ENCODE measurements around the gene C11orf52.
"Not testable (repeated sequence)": the region's sequence is repeated elsewhere in the genome, so short reads cannot be mapped to it uniquely, and the experiment has no call there.

Gene C11orf52

DNA sequence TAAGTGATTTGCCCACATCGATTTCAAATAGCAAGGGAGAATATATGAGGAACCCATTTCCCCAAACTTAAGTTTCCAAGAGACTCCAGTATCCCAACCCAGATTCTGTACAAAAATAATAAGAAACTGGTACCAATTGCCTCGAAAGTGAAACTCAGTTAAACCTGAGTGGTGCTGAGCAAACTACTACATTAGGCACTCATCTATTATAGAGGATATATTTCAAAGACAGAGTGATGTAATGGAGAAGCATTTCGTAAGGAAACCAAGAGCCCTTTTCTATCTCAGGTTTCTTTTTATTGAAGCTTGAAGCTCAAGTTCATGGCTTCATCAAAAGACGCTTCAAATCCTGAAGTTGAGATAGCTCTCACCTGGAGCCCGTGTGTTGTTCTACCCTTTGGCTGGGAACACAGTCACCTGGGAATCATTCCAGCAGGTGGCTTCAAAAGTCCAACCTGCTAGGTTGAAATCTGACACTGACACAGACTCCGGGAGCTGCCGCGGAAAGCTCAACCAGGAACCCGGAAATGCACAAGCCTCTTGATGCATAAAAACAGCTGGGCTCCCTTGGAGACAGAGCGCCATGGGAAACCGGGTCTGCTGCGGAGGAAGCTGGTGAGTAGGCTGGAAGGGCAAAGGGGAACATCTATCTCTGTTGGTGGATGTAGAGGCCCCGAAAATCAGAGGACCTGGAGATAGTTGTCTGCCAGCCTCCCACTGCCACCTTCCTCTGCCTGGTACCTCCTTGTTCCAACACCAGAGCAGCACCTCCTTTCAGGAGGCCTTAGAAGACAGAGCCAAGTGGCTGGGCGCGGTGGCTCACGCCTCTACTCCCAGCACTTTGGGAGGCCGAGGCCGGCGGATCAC is at the start of gene C11orf52:
TSS of gene C11orf52 (plus strand) at position 524 of the 867 bp plus-strand sequence. CDS start at position 584, 60 bp downstream.
- DNase-seq (ENCODE audit: extremely low read depth in 1 of 2, low read depth in 1 of 2) = no peak

GRCh38 chr11:111870113-111870512 is 48.6 kb upstream of the C11orf52 start:
- DNase-seq (ENCODE audit: extremely low read depth in 1 of 2, low read depth in 1 of 2) = no peak

- no peak for DNase-seq (ENCODE audit: extremely low read depth in 1 of 2, low read depth in 1 of 2)
Measured at GRCh38 chr11:111870522-111870885, 48.2 kb upstream of the C11orf52 start.

DNA sequence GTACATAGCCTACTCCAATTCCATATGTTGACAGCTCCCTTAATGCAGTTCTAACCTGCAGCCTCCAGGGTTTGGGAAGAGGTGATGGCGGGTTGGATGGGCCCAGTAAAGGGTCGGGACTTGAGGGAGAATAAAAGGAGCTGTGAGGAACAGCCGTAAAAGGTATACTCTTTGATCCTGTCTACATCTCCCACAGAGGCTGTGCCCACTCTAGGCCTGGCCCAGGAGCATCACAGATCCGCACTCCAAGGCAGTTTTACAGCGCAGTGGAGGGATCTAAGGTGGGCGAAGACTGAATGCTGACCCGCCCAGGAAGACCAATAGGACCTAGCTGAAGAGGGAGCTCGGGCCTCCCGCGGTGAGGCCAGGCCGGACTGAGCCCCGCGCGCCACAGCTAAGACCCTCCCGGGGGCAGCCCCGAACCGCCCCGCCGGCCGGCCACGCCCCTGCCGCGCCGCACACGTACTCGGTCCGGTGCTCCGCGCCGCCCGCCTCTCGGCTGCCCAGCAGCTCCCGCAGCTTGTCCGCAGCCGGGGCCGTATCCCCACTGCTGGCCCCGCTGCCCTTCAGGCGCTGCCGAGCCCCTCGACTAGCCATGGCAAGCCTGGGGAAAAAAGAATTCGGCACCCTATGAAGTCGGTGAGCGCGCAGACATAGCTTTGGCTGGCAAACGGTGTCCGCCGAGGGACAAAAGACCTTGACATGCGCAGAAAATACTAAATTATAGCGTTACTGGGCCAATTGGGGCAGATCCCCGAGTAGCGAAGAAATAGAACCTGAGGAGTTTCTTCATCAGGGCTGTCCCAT is 47.6 kb upstream of the C11orf52 start, which contains the start of gene ALG9:
TSS of gene ALG9 (minus strand) at position 696 of the 807 bp plus-strand sequence. CDS start at position 597, 99 bp downstream.
- DNase-seq (ENCODE audit: extremely low read depth in 1 of 2, low read depth in 1 of 2) = peak; percentile 61 to 72

- no peak for DNase-seq (ENCODE audit: extremely low read depth in 1 of 2, low read depth in 1 of 2)
Measured at GRCh38 chr11:111871693-111872161, 47.0 kb upstream of the C11orf52 start.

DNA sequence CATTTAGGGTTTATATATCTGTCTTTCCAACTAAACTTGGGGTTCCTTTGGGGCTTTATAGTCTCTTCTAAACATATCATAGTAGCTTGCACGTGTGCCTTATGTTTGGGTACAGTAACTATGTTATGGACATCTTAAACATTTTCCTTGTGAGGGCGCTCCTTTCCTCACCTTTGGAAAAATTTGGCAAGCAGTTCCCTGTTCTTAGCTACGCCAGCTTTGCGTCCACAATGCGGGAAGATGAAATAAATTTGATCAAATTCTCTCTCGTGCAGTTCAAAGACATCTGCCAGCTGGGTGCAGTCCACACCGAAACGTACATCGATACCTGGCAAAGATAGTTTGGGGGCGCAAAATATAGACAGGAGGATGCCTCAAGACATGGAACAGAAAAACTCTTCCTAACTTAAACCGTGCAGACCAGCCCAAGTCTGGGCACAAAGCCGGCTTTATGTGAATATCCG is 40.3 kb upstream of the C11orf52 start:
- DNase-seq (ENCODE audit: extremely low read depth in 1 of 2, low read depth in 1 of 2) = no peak

DNA sequence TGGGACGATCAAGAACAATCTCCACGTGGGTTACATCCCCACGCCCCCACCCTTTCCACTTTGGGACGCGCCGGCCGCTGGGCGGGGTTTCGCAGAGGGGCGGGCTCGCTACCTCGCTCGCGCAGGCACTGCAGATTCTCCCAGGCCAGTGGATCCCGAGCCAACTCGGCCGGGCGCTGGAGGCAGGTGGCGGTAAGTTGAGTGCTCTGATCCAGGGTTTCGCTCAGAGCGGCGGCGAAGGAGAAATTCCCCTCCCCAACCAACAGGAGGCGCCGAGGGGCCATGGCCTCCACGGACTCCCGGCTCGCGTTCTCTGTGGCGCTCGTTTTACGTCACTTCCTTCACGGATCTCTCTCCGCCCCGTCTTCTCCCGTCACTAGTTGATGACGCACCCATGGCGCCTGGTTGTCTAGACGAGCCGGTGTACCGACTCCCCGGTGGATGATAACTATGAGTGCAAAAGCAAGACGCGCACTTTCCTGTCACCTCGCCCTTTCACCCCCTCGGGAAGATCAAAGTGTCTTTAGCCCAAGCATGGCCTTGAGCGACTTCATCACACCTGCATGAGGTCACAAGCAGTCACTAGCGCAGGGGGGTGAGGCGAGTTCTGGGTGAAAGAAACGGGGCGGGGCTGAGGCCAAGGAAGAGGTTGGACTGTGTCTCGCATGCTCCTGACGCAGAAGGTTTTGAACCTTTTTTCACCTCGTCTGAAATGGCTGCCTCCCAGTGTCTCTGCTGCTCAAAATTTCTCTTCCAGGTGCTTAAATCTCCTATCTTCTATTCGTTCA is 39.7 kb upstream of the C11orf52 start, which contains the start of the genes CFAP68 and FDXACB1:
TSS of gene CFAP68 (plus strand) at position 693 of the 788 bp plus-strand sequence. CDS start at position 713, 20 bp downstream.
TSS of gene FDXACB1 (minus strand) at position 317 of the 788 bp plus-strand sequence. CDS start at position 284, 33 bp downstream.
- peak; percentile 84 to 93 for DNase-seq (ENCODE audit: extremely low read depth in 1 of 2, low read depth in 1 of 2)

DNA sequence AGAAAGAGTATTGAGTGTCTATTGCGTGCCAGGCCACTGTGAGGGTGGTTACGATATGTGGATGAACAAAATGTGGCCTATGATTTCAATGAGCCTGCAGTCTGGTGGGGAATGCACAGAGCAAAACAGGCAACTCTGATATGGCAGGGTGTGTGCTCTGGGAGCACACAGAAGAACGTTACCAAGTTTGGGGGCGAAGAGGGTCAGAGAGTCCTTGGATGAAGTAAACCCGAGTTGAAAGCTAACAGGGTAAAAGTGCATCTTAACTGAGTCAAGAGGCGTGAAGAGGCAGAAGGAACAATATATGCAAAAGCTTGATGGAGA is 39.1 kb upstream of the C11orf52 start:
- no peak for DNase-seq (ENCODE audit: extremely low read depth in 1 of 2, low read depth in 1 of 2)

DNA sequence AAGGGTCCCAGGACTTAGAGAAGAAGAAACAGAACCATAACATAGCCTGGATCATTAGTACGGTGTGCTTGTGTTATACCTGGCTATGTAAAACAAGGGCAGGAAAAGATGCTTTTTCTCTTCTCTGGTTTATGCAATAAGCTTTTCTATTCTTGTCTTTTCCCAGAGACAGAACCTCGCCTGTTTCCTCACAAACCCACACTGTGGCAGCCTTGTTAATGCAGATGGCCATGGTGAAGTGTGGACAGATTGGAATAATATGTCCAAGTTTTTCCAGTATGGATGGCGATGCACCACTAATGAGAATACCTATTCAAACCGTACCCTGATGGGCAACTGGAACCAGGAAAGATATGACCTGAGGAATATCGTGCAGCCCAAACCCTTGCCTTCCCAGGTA is 36.5 kb upstream of the C11orf52 start:
- DNase-seq (ENCODE audit: extremely low read depth in 1 of 2, low read depth in 1 of 2) = no peak

DNA sequence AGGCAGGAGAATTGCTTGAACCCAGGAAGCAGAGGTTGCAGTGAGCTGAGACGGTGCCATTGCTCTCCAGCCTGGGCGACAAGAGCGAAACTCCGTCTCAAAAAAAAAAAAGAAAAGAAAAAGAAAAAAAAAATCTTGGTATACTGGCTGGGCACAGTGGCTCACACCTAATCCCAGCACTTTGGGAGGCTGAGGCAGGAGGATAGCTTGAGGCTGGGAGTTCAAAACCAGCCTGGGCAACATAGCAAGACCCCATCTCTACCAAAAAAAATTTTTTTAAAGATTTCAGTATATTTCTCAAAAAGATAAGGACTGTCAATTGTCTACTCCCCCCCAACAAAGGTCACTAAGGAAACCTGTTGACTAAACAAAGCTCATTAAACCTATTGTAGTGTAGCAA is 33.7 kb upstream of the C11orf52 start:
- not testable (repeated sequence) for DNase-seq (ENCODE audit: extremely low read depth in 1 of 2, low read depth in 1 of 2)

- no peak for DNase-seq (ENCODE audit: extremely low read depth in 1 of 2, low read depth in 1 of 2)
Measured at GRCh38 chr11:111886032-111886431, 32.7 kb upstream of the C11orf52 start.

- no peak for DNase-seq (ENCODE audit: extremely low read depth in 1 of 2, low read depth in 1 of 2)
Measured at GRCh38 chr11:111886844-111887243, 31.9 kb upstream of the C11orf52 start.

- no peak for DNase-seq (ENCODE audit: extremely low read depth in 1 of 2, low read depth in 1 of 2)
Measured at GRCh38 chr11:111905411-111905810, 13.3 kb upstream of the C11orf52 start.

GRCh38 chr11:111906680-111907079 is 12.0 kb upstream of the C11orf52 start:
- DNase-seq (ENCODE audit: extremely low read depth in 1 of 2, low read depth in 1 of 2) = no peak

- no peak for DNase-seq (ENCODE audit: extremely low read depth in 1 of 2, low read depth in 1 of 2)
Measured at GRCh38 chr11:111908639-111909305, 9.9 kb upstream of the C11orf52 start.

DNA sequence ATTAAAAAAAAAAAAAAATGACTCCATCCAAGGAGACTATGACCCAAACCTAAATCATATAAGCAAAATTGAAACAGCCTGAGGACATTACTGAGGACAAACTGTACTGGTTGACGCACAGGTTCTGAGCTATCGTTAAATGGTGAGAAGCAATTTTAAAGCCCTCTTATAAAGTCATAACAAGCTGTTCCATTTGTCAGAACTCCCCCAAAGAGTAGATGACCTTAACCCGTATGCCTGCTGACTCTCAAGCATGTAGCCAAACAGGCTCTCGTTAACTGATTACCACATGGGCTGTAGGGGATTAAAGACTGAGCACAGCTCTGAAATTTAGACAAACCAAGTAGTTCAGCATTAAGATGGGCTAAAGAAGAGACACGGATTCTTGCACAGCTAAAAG is 9.3 kb upstream of the C11orf52 start:
- DNase-seq (ENCODE audit: extremely low read depth in 1 of 2, low read depth in 1 of 2) = no peak

- DNase-seq (ENCODE audit: extremely low read depth in 1 of 2, low read depth in 1 of 2) = no peak
Measured at GRCh38 chr11:111910676-111911562, 7.8 kb upstream of the C11orf52 start.

GRCh38 chr11:111911563-111912401 is 6.9 kb upstream of the C11orf52 start, which contains the start of gene CRYAB:
TSS of gene CRYAB (minus strand) at chr11:111911770. CDS start at chr11:111911724, 46 bp downstream.
- DNase-seq (ENCODE audit: extremely low read depth in 1 of 2, low read depth in 1 of 2) = no peak
